HepG2 (cell line): ENCODE measurements around the gene UBE2B. TPM values are rescaled to one million over a fixed set of nuclear protein-coding genes. Genes with fewer than 3 reads are reported as not detected.

Experiments used
- CREM ChIP-seq, 2 experiments: sonication (generic) in 1 of 2; formaldehyde crosslinking in 1 of 2; IDR thresholded peaks; 2 replicates each; pipeline versions ENCODE4 v1.4.0 to v1.6.1; 2016 to 2020; ENCODE audit warnings: antibody characterized with exemption in 1 of 2, mild to moderate bottlenecking in 1 of 2, missing genetic modification reagents in 1 of 2
- HNF4G ChIP-seq, 2 experiments: sonication (generic) in 1 of 2; formaldehyde crosslinking in 1 of 2; IDR thresholded peaks; 2 replicates each; pipeline versions ENCODE4 v1.4.0 to v1.6.1; 2011 to 2020; ENCODE audit warnings: borderline replicate concordance in 2 of 2, low read depth in 2 of 2, mild to moderate bottlenecking in 2 of 2, low read length in 1 of 2, missing genetic modification reagents in 1 of 2, moderate library complexity in 1 of 2
- ISL2 ChIP-seq: sonication (generic); formaldehyde crosslinking; IDR thresholded peaks from 2 replicates; pipeline ENCODE4 v1.5.0; 2020; ENCODE audit warnings: missing genetic modification reagents
- KDM2A ChIP-seq: sonication (generic); formaldehyde crosslinking; IDR thresholded peaks from 2 replicates; pipeline ENCODE4 v1.4.0; 2020; ENCODE audit warnings: low read depth, missing genetic modification reagents, borderline replicate concordance
- NFRKB ChIP-seq: fragments of 450-650 bp; IDR thresholded peaks from 2 replicates; pipeline ENCODE4 v1.6.1; 2017
- NRL ChIP-seq: sonication (generic); formaldehyde crosslinking; IDR thresholded peaks from 2 replicates; pipeline ENCODE4 v1.5.0; 2020; ENCODE audit warnings: missing genetic modification reagents, mild to moderate bottlenecking, moderate library complexity, borderline replicate concordance
- RAD21 ChIP-seq: fragments of 450-650 bp; formaldehyde crosslinking; IDR thresholded peaks from 2 replicates; pipeline ENCODE4 v1.5.0; 2020; ENCODE audit warnings: mild to moderate bottlenecking
- RAD51 ChIP-seq: fragments of 450-650 bp; IDR thresholded peaks from 2 replicates; pipeline ENCODE4 v1.6.1; 2016; ENCODE audit warnings: borderline replicate concordance
- RBFOX2 ChIP-seq: fragments of 200-400 bp; formaldehyde crosslinking; IDR thresholded peaks from 2 replicates; pipeline ENCODE4 v1.6.1; 2017; ENCODE audit warnings: low read depth, mild to moderate bottlenecking, low read length
- RFX5 ChIP-seq: IDR thresholded peaks from 2 replicates; pipeline ENCODE4 v1.6.1; 2011; ENCODE audit warnings: low read depth, low read length, improper control_type of control experiment
- SAP130 ChIP-seq: IDR thresholded peaks from 2 replicates; pipeline ENCODE4 v1.6.1; 2016; ENCODE audit warnings: low read depth
- SIN3A ChIP-seq: IDR thresholded peaks from 2 replicates; pipeline ENCODE4 v1.6.1; 2011; ENCODE audit warnings: low read depth, mild to moderate bottlenecking, control low read depth, low read length, borderline replicate concordance
- TBL1XR1 ChIP-seq: fragments of 150-350 bp; IDR thresholded peaks from 2 replicates; pipeline ENCODE4 v1.6.1; 2014; ENCODE audit warnings: borderline replicate concordance, low read length; ENCODE audit not compliant: partially characterized antibody
- TCF7 ChIP-seq: sonication (generic); IDR thresholded peaks from 2 replicates; pipeline ENCODE4 v1.6.1; 2016; ENCODE audit warnings: antibody characterized with exemption, low read depth
- TP53 ChIP-seq: sonication (generic); formaldehyde crosslinking; conservative IDR thresholded peaks from 2 replicates; pipeline ENCODE4 v1.4.0; 2020; ENCODE audit warnings: missing genetic modification reagents
- ZNF318 ChIP-seq: sonication (generic); formaldehyde crosslinking; IDR thresholded peaks from 2 replicates; pipeline ENCODE4 v1.4.0; 2020; ENCODE audit warnings: mild to moderate bottlenecking, missing genetic modification reagents
- ZNF468 ChIP-seq: sonication (generic); formaldehyde crosslinking; IDR thresholded peaks from 2 replicates; pipeline ENCODE4 v1.8.0; 2022; ENCODE audit warnings: mild to moderate bottlenecking, moderate library complexity, missing genetic modification reagents
- ZNF589 ChIP-seq: sonication (generic); formaldehyde crosslinking; conservative IDR thresholded peaks from 2 replicates; pipeline ENCODE4 v1.8.0; 2022; ENCODE audit warnings: mild to moderate bottlenecking, moderate library complexity, missing genetic modification reagents
- polyA plus RNA-seq, 8 experiments: library from polyadenylated mRNA; depleted of rRNA in 3 of 8; stranded (reverse) in 7 of 8; unstranded in 1 of 8; fragments of >200 nt; fragmentation: Illumina TruSeq in 4 of 8; extraction: Trizol in 4 of 8; gene quantifications; 2 replicates each; pipeline versions ENCODE4 v1.2.1 to v1.2.3, GENCODE V29; 2011 to 2016; ENCODE audit warnings: low read depth in 4 of 8, missing spikeins in 1 of 8, mixed read lengths in 1 of 8; ENCODE audit not compliant: insufficient read depth in 1 of 8
- total RNA-seq, 5 experiments: library from RNA; depleted of rRNA; stranded (reverse); fragments of >200 nt; fragmentation: Illumina TruSeq; extraction: Trizol; gene quantifications; 2 replicates each; pipeline ENCODE4 v1.2.3, GENCODE V29; 2016; ENCODE audit warnings: low read depth in 1 of 5
- TF ChIP-seq, protein P1 (sequence below), 2 experiments: sonication (generic) in 1 of 2; formaldehyde crosslinking in 1 of 2; IDR thresholded peaks; 2 replicates each; pipeline versions ENCODE4 v1.4.0 to v1.6.1; 2018 to 2020; ENCODE audit warnings: missing genetic modification reagents in 2 of 2, borderline replicate concordance in 1 of 2, low read depth in 1 of 2, mild to moderate bottlenecking in 1 of 2, missing biosample characterization in 1 of 2

The UBE2B gene
- total and polyA plus RNA-seq, 2 of the 13 experiments (the other 11 are each of a cell fraction or from before 2014, with no cell fraction given), result 25.2 to 56.0 TPM

DNA sequence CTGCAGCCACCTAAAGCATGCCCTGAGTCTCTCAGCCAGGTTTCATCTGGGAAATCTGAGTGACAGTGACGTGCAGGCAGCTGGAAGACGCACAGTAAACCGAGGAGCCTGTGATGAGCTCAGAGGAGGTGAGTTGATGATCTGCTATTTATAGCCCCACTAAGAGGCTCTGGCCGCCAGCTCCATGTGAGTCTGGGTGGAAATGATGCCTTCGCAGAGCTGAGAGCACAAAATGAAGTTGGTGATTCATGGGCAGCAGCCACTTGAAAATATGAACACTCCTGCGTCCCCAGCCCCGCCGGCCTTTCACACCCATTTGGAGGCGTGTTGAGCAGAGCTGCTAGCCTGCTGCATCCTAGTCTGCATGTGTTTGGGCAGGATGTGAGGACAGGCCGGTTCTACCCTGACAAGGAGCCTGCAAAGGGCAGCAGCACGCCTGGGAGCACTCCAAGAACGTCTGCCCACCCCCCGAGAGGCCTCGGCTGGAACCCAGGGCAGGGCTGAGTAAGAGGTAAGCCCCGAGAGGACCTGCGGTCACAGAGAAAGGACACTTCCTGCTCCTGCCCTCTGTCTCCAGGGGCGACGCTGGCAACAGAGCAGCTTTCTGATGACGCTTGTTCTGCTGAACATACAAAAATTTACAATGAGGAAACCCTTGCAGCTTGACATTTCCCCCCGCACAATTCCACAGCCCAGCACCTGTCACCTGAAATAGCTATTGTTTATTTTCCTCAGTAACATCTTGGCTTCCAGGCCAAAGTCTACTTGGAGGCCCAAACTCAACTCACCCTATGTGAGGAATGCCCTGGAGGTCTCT lies 65.4 kb downstream of the UBE2B start (continued):
- TF ChIP-seq ZNF318 (CRISPR knock-in tag) (no peak), SAP130 (CRISPR knock-in tag) (peak; percentile 61), RAD51 (no peak), RBFOX2 (no peak), NRL (no peak), HNF4G (IDR thresholded peaks at IDR 0.05; ENCODE audit: borderline replicate concordance, low read depth, low read length) (peak; percentile 34; the same call in 1 of the 2 replicates), HNF4G (CRISPR knock-in tag; IDR thresholded peaks at IDR 0.05; ENCODE audit: borderline replicate concordance, low read depth) (no peak), RFX5 (no peak; the same call in 1 of the 2 replicates), NFRKB (no peak), TBL1XR1 (no peak), RAD21 (no peak), TP53 (CRISPR knock-in tag) (no peak), ZNF589 (CRISPR knock-in tag) (no peak), ZNF468 (no peak), ISL2 (no peak), SIN3A (0 out of 2 replicates have a peak, but pooled peaks have one; percentile 41), CREM (IDR thresholded peaks at IDR 0.05) (peak; percentile 52), CREM (CRISPR knock-in tag; IDR thresholded peaks at IDR 0.05) (no peak), TCF7 (no peak), KDM2A (CRISPR knock-in tag) (peak; percentile 32; the same call in 1 of the 2 replicates)
- TF ChIP-seq, protein P1, sequence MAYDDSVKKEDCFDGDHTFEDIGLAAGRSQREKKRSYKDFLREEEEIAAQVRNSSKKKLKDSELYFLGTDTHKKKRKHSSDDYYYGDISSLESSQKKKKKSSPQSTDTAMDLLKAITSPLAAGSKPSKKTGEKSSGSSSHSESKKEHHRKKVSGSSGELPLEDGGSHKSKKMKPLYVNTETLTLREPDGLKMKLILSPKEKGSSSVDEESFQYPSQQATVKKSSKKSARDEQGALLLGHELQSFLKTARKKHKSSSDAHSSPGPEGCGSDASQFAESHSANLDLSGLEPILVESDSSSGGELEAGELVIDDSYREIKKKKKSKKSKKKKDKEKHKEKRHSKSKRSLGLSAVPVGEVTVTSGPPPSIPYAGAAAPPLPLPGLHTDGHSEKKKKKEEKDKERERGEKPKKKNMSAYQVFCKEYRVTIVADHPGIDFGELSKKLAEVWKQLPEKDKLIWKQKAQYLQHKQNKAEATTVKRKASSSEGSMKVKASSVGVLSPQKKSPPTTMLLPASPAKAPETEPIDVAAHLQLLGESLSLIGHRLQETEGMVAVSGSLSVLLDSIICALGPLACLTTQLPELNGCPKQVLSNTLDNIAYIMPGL (CRISPR knock-in tag; IDR thresholded peaks at IDR 0.05; ENCODE audit: borderline replicate concordance in 1 of 2, low read depth in 1 of 2), result no peak
